HepG2 (cell line): ENCODE measurements around the gene SCAI. TPM values are rescaled to one million over a fixed set of nuclear protein-coding genes. Genes with fewer than 3 reads are reported as not detected.

ENCODE experiments used
- ATAC-seq: fragments of 200-7000 bp; cut with Tn5 transposase; 3 replicates; pipeline ENCODE4 v1.9.1; 2020; ENCODE audit warnings: mild to moderate bottlenecking, moderate library complexity
- BruUV-seq: library from RNA; stranded (reverse); fragments of 400-500 nt; replicated peaks from 2 replicates; lab custom pipeline; 2021; lab: Mats Ljungman, UMichigan
- CTCF ChIA-PET: fragments of 300-600 bp; formaldehyde crosslinking; extraction: SDS; loops from one replicate; lab custom pipeline; 2021; ENCODE audit warnings: low total read pairs, inconsistent platforms, low intra/inter-chr PET ratio; lab: Yijun Ruan, JAX
- POLR2A ChIA-PET: fragments of 350-600 bp; sonication (Branson Sonifier 250); formaldehyde crosslinking; loops from one replicate; lab custom pipeline; 2020; ENCODE audit warnings: antibody characterized with exemption, inconsistent platforms; lab: Yijun Ruan, JAX
- DNase-seq: peaks from one replicate; pipeline ENCODE4 v3.0.0-alpha.2; 2015; ENCODE audit warnings: low spot score
- FAIRE-seq: peaks from 3 replicates; lab custom pipeline; 2011; peaks lifted over from hg19 to GRCh38; lab: Jason Lieb, UNC
- H2AFZ ChIP-seq: one replicate; pipeline ENCODE4 v1.6.1; 2011; ENCODE audit warnings: low read length, inconsistent platforms
- H3K27ac ChIP-seq: fragments of 300-600 bp; 3 replicates; pipeline ENCODE4 v1.8.0; 2011; ENCODE audit warnings: mixed run types, mild to moderate bottlenecking, mixed read lengths, low read length, inconsistent platforms; ENCODE audit not compliant: insufficient read depth; ENCODE audit errors: extremely low read length
- H3K27me3 ChIP-seq, 2 experiments: fragments of 200-600 bp in 1 of 2; 2 replicates in 1 of 2; 3 replicates in 1 of 2; pipeline versions ENCODE4 v1.6.0 to v1.8.0; 2011; ENCODE audit warnings: low read length in 2 of 2, mild to moderate bottlenecking in 2 of 2, moderate library complexity in 2 of 2, inconsistent platforms in 1 of 2; ENCODE audit not compliant: insufficient read depth in 2 of 2, control insufficient read depth in 1 of 2
- H3K36me3 ChIP-seq, 2 experiments: fragments of 200-600 bp in 1 of 2; replicated peaks in 1 of 2; 2 replicates in 1 of 2; 3 replicates in 1 of 2; pipeline versions ENCODE4 v1.5.1 to v1.8.0; 2011; ENCODE audit warnings: low read length in 2 of 2, inconsistent platforms in 1 of 2; ENCODE audit not compliant: insufficient read depth in 2 of 2, control insufficient read depth in 1 of 2
- H3K4me1 ChIP-seq: 2 replicates; pipeline ENCODE4 v1.5.1; 2012; ENCODE audit warnings: low read length, inconsistent platforms; ENCODE audit not compliant: insufficient read depth
- H3K4me2 ChIP-seq: 2 replicates; pipeline ENCODE4 v1.6.0; 2011; ENCODE audit warnings: low read depth, low read length, inconsistent platforms
- H3K4me3 ChIP-seq, 3 experiments: fragments of 200-600 bp in 1 of 3; sonication (generic), shearing (Covaris generic) in 1 of 3; replicated peaks in 1 of 3; 2 replicates each; pipeline ENCODE4 v1.5.1; 2011 to 2016; ENCODE audit warnings: low read length in 3 of 3, inconsistent platforms in 2 of 3, low read depth in 2 of 3, mild to moderate bottlenecking in 2 of 3, control low read depth in 1 of 3, mixed read lengths in 1 of 3; ENCODE audit not compliant: insufficient read depth in 1 of 3
- H3K79me2 ChIP-seq: one replicate; pipeline ENCODE4 v1.6.1; 2011; ENCODE audit warnings: low read length, inconsistent platforms; ENCODE audit not compliant: insufficient read depth
- H3K9ac ChIP-seq: 2 replicates; pipeline ENCODE4 v1.6.0; 2011; ENCODE audit warnings: mild to moderate bottlenecking, low read depth, low read length, inconsistent platforms; ENCODE audit not compliant: insufficient read depth
- H3K9me3 ChIP-seq: 2 replicates; pipeline ENCODE4 v1.5.1; 2012; ENCODE audit warnings: mild to moderate bottlenecking, low read length
- H4K20me1 ChIP-seq: 2 replicates; pipeline ENCODE4 v1.6.0; 2011; ENCODE audit warnings: inconsistent platforms, mild to moderate bottlenecking, low read length, moderate library complexity; ENCODE audit not compliant: insufficient read depth
- ETS1 ChIP-seq: sonication (generic); formaldehyde crosslinking; IDR thresholded peaks from 2 replicates; pipeline ENCODE4 v1.4.0; 2020; ENCODE audit warnings: missing genetic modification reagents
- FOXM1 ChIP-seq: sonication (generic); formaldehyde crosslinking; IDR thresholded peaks from 2 replicates; pipeline ENCODE4 v1.5.0; 2020; ENCODE audit warnings: missing genetic modification reagents
- HNRNPK ChIP-seq: fragments of 200-400 bp; formaldehyde crosslinking; IDR thresholded peaks from 2 replicates; pipeline ENCODE4 v1.6.1; 2018; ENCODE audit warnings: low read length, low read depth, moderate library complexity, mild to moderate bottlenecking; ENCODE audit not compliant: poor library complexity, severe bottlenecking
- KAT8 ChIP-seq: IDR thresholded peaks from 2 replicates; pipeline ENCODE4 v1.6.1; 2016; ENCODE audit warnings: missing genetic modification reagents, missing compliant biosample characterization
- NBN ChIP-seq: fragments of 450-650 bp; conservative IDR thresholded peaks from 2 replicates; pipeline ENCODE4 v1.6.1; 2017
- NONO ChIP-seq, 2 experiments: fragments of 450-650 bp in 1 of 2; sonication (generic) in 1 of 2; formaldehyde crosslinking in 1 of 2; IDR thresholded peaks in 1 of 2; conservative IDR thresholded peaks in 1 of 2; 2 replicates each; pipeline versions ENCODE4 v1.6.1 to v1.8.0; 2017 to 2022; ENCODE audit warnings: mild to moderate bottlenecking in 1 of 2, missing genetic modification reagents in 1 of 2, moderate library complexity in 1 of 2
- NR2F6 ChIP-seq, 2 experiments: IDR thresholded peaks; 2 replicates each; pipeline ENCODE4 v1.6.1; 2016; ENCODE audit warnings: antibody characterized with exemption in 1 of 2, mild to moderate bottlenecking in 1 of 2
- POGK ChIP-seq: sonication (generic); formaldehyde crosslinking; conservative IDR thresholded peaks from 2 replicates; pipeline ENCODE4 v1.8.0; 2022; ENCODE audit warnings: mild to moderate bottlenecking, moderate library complexity, missing genetic modification reagents
- PTBP1 ChIP-seq: fragments of 200-400 bp; formaldehyde crosslinking; IDR thresholded peaks from 2 replicates; pipeline ENCODE4 v1.6.1; 2018; ENCODE audit warnings: low read length, low read depth; ENCODE audit not compliant: poor library complexity, severe bottlenecking
- RAD21 ChIP-seq: fragments of 450-650 bp; formaldehyde crosslinking; IDR thresholded peaks from 2 replicates; pipeline ENCODE4 v1.5.0; 2020; ENCODE audit warnings: mild to moderate bottlenecking
- SETDB1 ChIP-seq: sonication (generic); formaldehyde crosslinking; IDR thresholded peaks from 2 replicates; pipeline ENCODE4 v1.5.1; 2020; ENCODE audit warnings: missing genetic modification reagents, mild to moderate bottlenecking, borderline replicate concordance
- SIX4 ChIP-seq: sonication (generic); formaldehyde crosslinking; IDR thresholded peaks from 2 replicates; pipeline ENCODE4 v1.4.0; 2020; ENCODE audit warnings: missing genetic modification reagents
- SKI ChIP-seq: fragments of 450-650 bp; IDR thresholded peaks from one replicate; pipeline ENCODE4 v1.6.1; 2018; ENCODE audit warnings: mild to moderate bottlenecking; ENCODE audit not compliant: partially characterized antibody
- SUZ12 ChIP-seq: fragments of 150-350 bp; IDR thresholded peaks from 2 replicates; pipeline ENCODE4 v1.6.1; 2014; ENCODE audit warnings: low read depth, low read length
- TBX2 ChIP-seq: sonication (generic); formaldehyde crosslinking; IDR thresholded peaks from 2 replicates; pipeline ENCODE4 v1.5.0; 2020; ENCODE audit warnings: missing genetic modification reagents, mild to moderate bottlenecking, borderline replicate concordance
- U2AF2 ChIP-seq: fragments of 200-400 bp; formaldehyde crosslinking; IDR thresholded peaks from 2 replicates; pipeline ENCODE4 v1.6.1; 2017; ENCODE audit warnings: low read depth, mild to moderate bottlenecking, low read length
- ZNF572 ChIP-seq: sonication (generic); formaldehyde crosslinking; IDR thresholded peaks from 2 replicates; pipeline ENCODE4 v1.5.1; 2020; ENCODE audit warnings: mild to moderate bottlenecking, missing genetic modification reagents
- ZNF747 ChIP-seq: sonication (generic); formaldehyde crosslinking; IDR thresholded peaks from 2 replicates; pipeline ENCODE4 v1.8.1; 2023; ENCODE audit warnings: missing genetic modification reagents, mild to moderate bottlenecking, borderline replicate concordance
- ZNF839 ChIP-seq: sonication (generic); formaldehyde crosslinking; IDR thresholded peaks from 2 replicates; pipeline ENCODE4 v1.4.0; 2020; ENCODE audit warnings: missing genetic modification reagents, mild to moderate bottlenecking, borderline replicate concordance
- WGBS: methylation state at CpG from one replicate; pipeline ENCODE4 v1.1.6; 2017; ENCODE audit warnings: low lambda C conversion rate; 5-methylcytosine and 5-hydroxymethylcytosine counted together
- in situ Hi-C: cut with HindIII; loops from 2 replicates; pipeline ENCODE4 v1.10.0; 2017; ENCODE audit warnings: low pct_unique_long_range_greater_than_20kb; ENCODE audit not compliant: extremely low pct_ligation_motif_present
- intact Hi-C: fragments of 100-400 bp; cut with micrococcal nuclease; formaldehyde crosslinking; loops from one replicate; pipeline ENCODE4 v1.10.0; 2022; ENCODE audit not compliant: unreplicated experiment
- polyA plus RNA-seq, 8 experiments: library from polyadenylated mRNA; depleted of rRNA in 3 of 8; stranded (reverse) in 7 of 8; unstranded in 1 of 8; fragments of >200 nt; fragmentation: Illumina TruSeq in 4 of 8; extraction: Trizol in 4 of 8; gene quantifications; 2 replicates each; pipeline versions ENCODE4 v1.2.1 to v1.2.3, GENCODE V29; 2011 to 2016; ENCODE audit warnings: low read depth in 4 of 8, missing spikeins in 1 of 8, mixed read lengths in 1 of 8; ENCODE audit not compliant: insufficient read depth in 1 of 8
- total RNA-seq, 5 experiments: library from RNA; depleted of rRNA; stranded (reverse); fragments of >200 nt; fragmentation: Illumina TruSeq; extraction: Trizol; gene quantifications; 2 replicates each; pipeline ENCODE4 v1.2.3, GENCODE V29; 2016; ENCODE audit warnings: low read depth in 1 of 5
- TF ChIP-seq, protein P1 (sequence below): sonication (generic); formaldehyde crosslinking; IDR thresholded peaks from 2 replicates; pipeline ENCODE4 v1.4.0; 2020; ENCODE audit warnings: missing genetic modification reagents

SCAI gene
- total and polyA plus RNA-seq, 2 of the 13 experiments (the other 11 are each of a cell fraction or from before 2014, with no cell fraction given), result 4.4 to 8.4 TPM

DNA sequence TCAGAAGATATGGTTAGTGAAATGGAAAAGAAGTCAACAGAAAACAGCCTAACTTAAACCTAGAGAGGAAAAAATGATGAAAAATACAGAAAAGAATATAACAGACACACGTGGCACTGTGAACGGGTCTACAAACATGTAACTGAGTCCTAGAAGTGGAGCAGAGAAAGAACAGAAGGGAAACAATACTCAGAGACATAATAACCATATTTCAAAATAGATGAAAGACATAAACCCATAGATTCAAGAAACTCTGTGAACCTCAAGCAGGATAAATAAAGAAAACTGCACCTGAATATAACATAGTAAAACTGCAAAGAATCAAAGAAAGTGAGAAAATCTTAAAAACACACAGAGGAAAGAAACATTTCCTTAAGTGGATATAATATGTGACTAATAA lies 134.7 kb downstream of the SCAI start:
- Histone ChIP-seq H3K27ac (no peak overlapping the region), H2AFZ (no peak overlapping the region), H3K4me3 (no peak overlapping the region), H3K36me3 (no peaks in the 10 kb centered on the region), H3K27me3 (no peaks in the 10 kb centered on the region), H3K4me2 (no peak overlapping the region), H3K79me2 (no peaks in the 10 kb centered on the region), H3K9me3 (no peaks in the 10 kb centered on the region), H4K20me1 (no peaks in the 10 kb centered on the region), H3K9ac (no peak overlapping the region), H3K4me1 (no peaks in the 10 kb centered on the region)
- ChIA-PET POLR2A (no interaction called here), CTCF (no interaction called here)
- FAIRE-seq (no peak), DNase-seq (no peak), ATAC-seq (no peak)
- intact Hi-C loops, result no loop called here
- in situ Hi-C loops, result no loop called here
- BruUV-seq, result no TSS peak
- TF ChIP-seq KAT8 (CRISPR knock-in tag) (no peak), ZNF572 (CRISPR knock-in tag) (no peak), POGK (CRISPR knock-in tag) (no peak), NBN (no peak), TBX2 (CRISPR knock-in tag) (no peak), SUZ12 (no peak), SETDB1 (CRISPR knock-in tag) (no peak), FOXM1 (CRISPR knock-in tag) (no peak), ZNF839 (no peak), HNRNPK (no peak), ZNF747 (CRISPR knock-in tag) (no peak), NONO (IDR thresholded peaks at IDR 0.05) (no peak), NONO (CRISPR knock-in tag; conservative IDR thresholded peaks at IDR 0.05) (no peak), SIX4 (no peak), RAD21 (no peak), PTBP1 (no peak), SKI (no peak), ETS1 (CRISPR knock-in tag) (no peak), U2AF2 (no peak), NR2F6 (IDR thresholded peaks at IDR 0.05) (no peak), NR2F6 (CRISPR knock-in tag; IDR thresholded peaks at IDR 0.05) (no peak)
- TF ChIP-seq, protein P1, sequence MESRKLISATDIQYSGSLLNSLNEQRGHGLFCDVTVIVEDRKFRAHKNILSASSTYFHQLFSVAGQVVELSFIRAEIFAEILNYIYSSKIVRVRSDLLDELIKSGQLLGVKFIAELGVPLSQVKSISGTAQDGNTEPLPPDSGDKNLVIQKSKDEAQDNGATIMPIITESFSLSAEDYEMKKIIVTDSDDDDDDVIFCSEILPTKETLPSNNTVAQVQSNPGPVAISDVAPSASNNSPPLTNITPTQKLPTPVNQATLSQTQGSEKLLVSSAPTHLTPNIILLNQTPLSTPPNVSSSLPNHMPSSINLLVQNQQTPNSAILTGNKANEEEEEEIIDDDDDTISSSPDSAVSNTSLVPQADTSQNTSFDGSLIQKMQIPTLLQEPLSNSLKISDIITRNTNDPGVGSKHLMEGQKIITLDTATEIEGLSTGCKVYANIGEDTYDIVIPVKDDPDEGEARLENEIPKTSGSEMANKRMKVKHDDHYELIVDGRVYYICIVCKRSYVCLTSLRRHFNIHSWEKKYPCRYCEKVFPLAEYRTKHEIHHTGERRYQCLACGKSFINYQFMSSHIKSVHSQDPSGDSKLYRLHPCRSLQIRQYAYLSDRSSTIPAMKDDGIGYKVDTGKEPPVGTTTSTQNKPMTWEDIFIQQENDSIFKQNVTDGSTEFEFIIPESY (CRISPR knock-in tag), result no peak
- 95% methylated on average over 2 of the region's 2 CpGs for WGBS
